Measurements from ENCODE around the gene FLOT1. TPM values are rescaled to one million over a fixed set of nuclear protein-coding genes. Genes with fewer than 3 reads are reported as not detected.
"Not testable (repeated sequence)": the region's sequence is repeated elsewhere in the genome, so short reads cannot be mapped to it uniquely, and the experiment has no call there.

FLOT1 gene
- total RNA-seq, 2 donors from 2014 or later = 219 to 319 TPM

DNA sequence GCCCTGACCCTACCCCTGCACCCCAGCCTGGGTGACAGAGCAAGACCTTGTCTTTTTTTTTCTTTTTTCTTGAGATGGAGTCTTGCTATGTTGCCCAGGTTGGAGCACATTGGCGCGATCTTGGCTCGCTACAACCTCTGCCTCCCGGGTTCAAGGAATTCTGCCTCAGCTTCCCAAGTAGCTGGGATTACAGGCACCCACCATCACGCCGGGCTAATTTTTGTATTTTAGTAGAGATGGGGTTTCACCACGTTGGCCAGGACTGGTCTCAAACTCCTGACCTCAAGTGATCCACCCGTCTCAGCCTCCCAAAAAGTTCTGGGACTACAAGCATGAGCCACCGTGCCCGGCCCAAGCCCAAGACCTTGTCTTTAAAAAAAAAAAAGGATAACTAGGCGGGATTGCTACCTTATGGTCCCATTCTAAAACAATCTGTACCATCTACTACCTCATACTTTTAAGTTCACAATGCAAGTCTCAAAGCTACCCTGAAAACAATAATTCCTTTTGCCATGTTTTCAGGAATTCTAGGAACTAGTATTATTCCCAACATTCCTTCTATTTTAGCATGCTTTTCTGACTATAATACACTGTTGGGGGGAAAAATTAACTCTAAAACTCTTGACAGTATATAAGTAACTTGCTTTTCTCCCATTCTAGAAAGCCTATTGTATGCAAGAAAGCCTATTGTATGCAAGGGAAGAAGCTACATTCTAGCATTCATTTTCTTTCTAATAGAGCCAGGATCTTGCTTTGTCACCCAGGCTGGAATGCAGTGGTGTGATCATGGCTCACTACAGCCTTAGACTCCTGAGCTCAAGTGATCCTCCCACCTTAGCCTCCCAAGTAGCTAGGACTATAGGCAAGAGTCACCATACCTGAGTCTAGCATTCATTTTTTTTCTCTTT, 15.7 kb downstream of the FLOT1 start:
- no peak overlapping the region for H3K4me3 Mint-ChIP-seq
- peaks cover 35% of the 10 kb centered on the region for H3K36me3 Mint-ChIP-seq
- DNase-seq (ENCODE audit: low spot score) (no peak), ATAC-seq (no peak)
- no peaks in the 10 kb centered on the region for H3K27me3 Mint-ChIP-seq
- H3K27ac Mint-ChIP-seq = peak overlapping the region in 1 of 2 donors; percentile 57
- H3K4me1 Mint-ChIP-seq (ENCODE audit: low read depth in 2 of 2) = peaks cover 35 to 45% of the 10 kb centered on the region in 2 donors
- H3K9me3 Mint-ChIP-seq = no peaks in the 10 kb centered on the region

DNA sequence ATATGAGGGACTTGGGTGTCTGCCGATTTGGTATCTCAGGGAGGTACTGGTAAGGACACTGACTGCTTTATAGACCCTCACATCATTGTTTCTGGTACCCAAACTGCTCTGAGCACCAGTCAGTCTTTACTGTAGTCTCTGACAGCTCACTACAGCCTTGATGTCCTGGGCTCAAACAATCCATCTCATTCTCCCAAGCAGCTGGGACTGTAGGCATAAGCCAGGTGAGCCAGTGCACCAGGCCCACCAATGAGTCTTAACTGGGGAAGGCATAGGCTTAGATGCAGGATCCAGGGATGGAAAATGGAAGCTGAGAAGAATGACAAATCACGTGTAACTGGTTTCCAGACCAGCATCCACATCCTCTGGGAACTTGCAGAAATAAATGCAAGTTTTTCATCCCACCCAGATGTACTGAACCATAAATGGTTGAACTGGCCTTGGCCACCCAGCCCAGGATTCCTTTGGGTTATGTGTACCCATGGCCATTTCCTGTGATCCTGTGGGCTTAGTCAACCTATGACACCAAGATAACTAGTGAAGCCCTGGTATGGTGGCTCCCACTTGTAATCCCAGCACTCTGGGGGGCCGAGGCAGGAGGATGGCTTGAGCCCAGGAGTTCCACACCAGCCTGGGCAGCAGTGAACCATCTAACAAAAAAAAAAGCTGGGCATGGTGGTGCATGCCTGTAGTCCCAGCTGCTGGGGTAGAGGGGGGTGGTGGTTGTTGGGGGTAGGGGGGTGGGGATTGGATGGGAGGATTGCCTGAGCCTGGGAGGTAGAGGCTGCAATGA, 16.6 kb downstream of the FLOT1 start:
- no peak for ATAC-seq
- Mint-ChIP-seq H3K27ac (peak overlapping the region in 1 of 2 donors; percentile 98), H3K36me3 (peaks cover 43% of the 10 kb centered on the region), H3K4me1 (ENCODE audit: low read depth in 2 of 2) (peaks cover 39 to 41% of the 10 kb centered on the region in 2 donors), H3K4me3 (no peak overlapping the region), H3K27me3 (no peaks in the 10 kb centered on the region), H3K9me3 (no peaks in the 10 kb centered on the region)
- DNase-seq (ENCODE audit: low spot score) = no peak

- Mint-ChIP-seq H3K9me3 (no peaks in the 10 kb centered on the region), H3K36me3 (peaks cover 50% of the 10 kb centered on the region), H3K27ac (peak overlapping the region; percentile 91 to 98), H3K4me1 (ENCODE audit: low read depth in 2 of 2) (peaks cover 34 to 40% of the 10 kb centered on the region in 2 donors), H3K27me3 (no peaks in the 10 kb centered on the region), H3K4me3 (peak overlapping the region; percentile 92)
- DNase-seq (ENCODE audit: low spot score) = no peak
- no peak for ATAC-seq
These were observed 17.4 kb downstream of the FLOT1 start for GRCh38 chr6:30724906-30725667.

DNA sequence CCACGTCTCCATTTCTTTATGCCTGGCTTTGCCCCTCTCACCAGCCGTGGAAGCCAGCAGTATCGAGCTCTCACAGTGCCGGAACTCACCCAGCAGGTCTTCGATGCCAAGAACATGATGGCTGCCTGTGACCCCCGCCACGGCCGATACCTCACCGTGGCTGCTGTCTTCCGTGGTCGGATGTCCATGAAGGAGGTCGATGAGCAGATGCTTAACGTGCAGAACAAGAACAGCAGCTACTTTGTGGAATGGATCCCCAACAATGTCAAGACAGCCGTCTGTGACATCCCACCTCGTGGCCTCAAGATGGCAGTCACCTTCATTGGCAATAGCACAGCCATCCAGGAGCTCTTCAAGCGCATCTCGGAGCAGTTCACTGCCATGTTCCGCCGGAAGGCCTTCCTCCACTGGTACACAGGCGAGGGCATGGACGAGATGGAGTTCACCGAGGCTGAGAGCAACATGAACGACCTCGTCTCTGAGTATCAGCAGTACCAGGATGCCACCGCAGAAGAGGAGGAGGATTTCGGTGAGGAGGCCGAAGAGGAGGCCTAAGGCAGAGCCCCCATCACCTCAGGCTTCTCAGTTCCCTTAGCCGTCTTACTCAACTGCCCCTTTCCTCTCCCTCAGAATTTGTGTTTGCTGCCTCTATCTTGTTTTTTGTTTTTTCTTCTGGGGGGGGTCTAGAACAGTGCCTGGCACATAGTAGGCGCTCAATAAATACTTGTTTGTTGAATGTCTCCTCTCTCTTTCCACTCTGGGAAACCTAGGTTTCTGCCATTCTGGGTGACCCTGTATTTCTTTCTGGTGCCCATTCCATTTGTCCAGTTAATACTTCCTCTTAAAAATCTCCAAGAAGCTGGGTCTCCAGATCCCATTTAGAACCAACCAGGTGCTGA, 18.4 kb downstream of the FLOT1 start:
- peaks cover 50% of the 10 kb centered on the region for H3K36me3 Mint-ChIP-seq
- H3K9me3 Mint-ChIP-seq; H3K27me3 Mint-ChIP-seq; DNase-seq (ENCODE audit: low spot score); ATAC-seq: not testable (repeated sequence)
- H3K27ac Mint-ChIP-seq = peak overlapping the region; percentile 91 to 98
- peaks cover 41 to 50% of the 10 kb centered on the region in 2 donors for H3K4me1 Mint-ChIP-seq (ENCODE audit: low read depth in 2 of 2)
- peak overlapping the region; percentile 92 for H3K4me3 Mint-ChIP-seq

GRCh38 chr6:30723159-30723842, 19.2 kb downstream of the FLOT1 start:
- not testable (repeated sequence) for DNase-seq (ENCODE audit: low spot score)
- H3K36me3 Mint-ChIP-seq = peaks cover 50% of the 10 kb centered on the region

GRCh38 chr6:30722280-30723112, 20.0 kb downstream of the FLOT1 start:
- H3K36me3 Mint-ChIP-seq = peaks cover 50% of the 10 kb centered on the region
- H3K27ac Mint-ChIP-seq = peak overlapping the region; percentile 91 to 98
- H3K4me1 Mint-ChIP-seq (ENCODE audit: low read depth in 2 of 2) = peaks cover 46 to 54% of the 10 kb centered on the region in 2 donors
- H3K4me3 Mint-ChIP-seq = peak overlapping the region; percentile 92
- H3K9me3 Mint-ChIP-seq = no peaks in the 10 kb centered on the region
- ATAC-seq (no peak), DNase-seq (ENCODE audit: low spot score) (peak; percentile 83)
- H3K27me3 Mint-ChIP-seq = no peaks in the 10 kb centered on the region

More at GRCh38 chr6:30723159-30723842, 19.2 kb downstream of the FLOT1 start:
- not testable (repeated sequence) for H3K9me3 Mint-ChIP-seq, ATAC-seq, H3K27me3 Mint-ChIP-seq
- H3K4me3 Mint-ChIP-seq = peak overlapping the region; percentile 92
- H3K27ac Mint-ChIP-seq = peak overlapping the region; percentile 91 to 98
- H3K4me1 Mint-ChIP-seq (ENCODE audit: low read depth in 2 of 2) = peaks cover 43 to 51% of the 10 kb centered on the region in 2 donors

GRCh38 chr6:30722025-30722279, 20.5 kb downstream of the FLOT1 start:
- H3K36me3 Mint-ChIP-seq = peaks cover 50% of the 10 kb centered on the region
- H3K27me3 Mint-ChIP-seq; DNase-seq (ENCODE audit: low spot score); ATAC-seq; H3K9me3 Mint-ChIP-seq: not testable (repeated sequence)
- H3K4me1 Mint-ChIP-seq (ENCODE audit: low read depth in 2 of 2) = peaks cover 50 to 58% of the 10 kb centered on the region in 2 donors
- H3K4me3 Mint-ChIP-seq = peak overlapping the region; percentile 92
- H3K27ac Mint-ChIP-seq = peak overlapping the region; percentile 91 to 98

GRCh38 chr6:30721198-30722024, 21.1 kb downstream of the FLOT1 start:
- Mint-ChIP-seq H3K36me3 (peaks cover 54% of the 10 kb centered on the region), H3K4me1 (ENCODE audit: low read depth in 2 of 2) (peaks cover 56 to 64% of the 10 kb centered on the region in 2 donors), H3K27ac (peak overlapping the region; percentile 91 to 98), H3K4me3 (peak overlapping the region; percentile 92), H3K9me3 (no peaks in the 10 kb centered on the region), H3K27me3 (no peaks in the 10 kb centered on the region)
- DNase-seq (ENCODE audit: low spot score) (peak; percentile 96), ATAC-seq (peak; percentile 65 to 78)

DNA sequence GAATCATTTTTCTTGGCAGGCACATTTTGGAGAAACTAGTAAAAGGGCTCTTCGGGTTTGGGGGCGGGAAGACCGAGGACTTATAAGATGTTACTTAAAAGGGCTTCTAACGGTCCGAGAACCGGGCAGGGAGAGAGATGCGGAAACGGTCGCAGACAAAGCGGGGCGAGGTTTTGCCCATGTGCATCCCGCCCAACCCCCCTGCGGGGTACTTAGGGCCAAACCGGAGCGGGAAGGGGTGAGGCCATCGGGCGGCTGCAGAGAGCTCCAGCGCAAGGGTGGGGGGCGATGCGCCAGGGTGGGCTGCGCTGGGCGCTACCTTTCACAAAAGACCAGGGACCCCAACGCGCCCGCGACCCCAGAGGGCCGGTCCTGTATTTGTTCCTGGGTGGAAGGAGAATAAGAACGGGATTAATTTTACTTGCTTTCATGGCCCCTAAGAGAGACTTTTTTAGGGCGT, 21.7 kb downstream of the FLOT1 start:
- peak overlapping the region; percentile 91 to 98 for H3K27ac Mint-ChIP-seq
- ATAC-seq (no peak), DNase-seq (ENCODE audit: low spot score) (peak; percentile 79)
- H3K4me1 Mint-ChIP-seq (ENCODE audit: low read depth in 2 of 2) = peaks cover 59 to 70% of the 10 kb centered on the region in 2 donors
- H3K27me3 Mint-ChIP-seq = no peaks in the 10 kb centered on the region
- peaks cover 60% of the 10 kb centered on the region for H3K36me3 Mint-ChIP-seq
- peak overlapping the region; percentile 92 for H3K4me3 Mint-ChIP-seq
- H3K9me3 Mint-ChIP-seq = no peaks in the 10 kb centered on the region

DNA sequence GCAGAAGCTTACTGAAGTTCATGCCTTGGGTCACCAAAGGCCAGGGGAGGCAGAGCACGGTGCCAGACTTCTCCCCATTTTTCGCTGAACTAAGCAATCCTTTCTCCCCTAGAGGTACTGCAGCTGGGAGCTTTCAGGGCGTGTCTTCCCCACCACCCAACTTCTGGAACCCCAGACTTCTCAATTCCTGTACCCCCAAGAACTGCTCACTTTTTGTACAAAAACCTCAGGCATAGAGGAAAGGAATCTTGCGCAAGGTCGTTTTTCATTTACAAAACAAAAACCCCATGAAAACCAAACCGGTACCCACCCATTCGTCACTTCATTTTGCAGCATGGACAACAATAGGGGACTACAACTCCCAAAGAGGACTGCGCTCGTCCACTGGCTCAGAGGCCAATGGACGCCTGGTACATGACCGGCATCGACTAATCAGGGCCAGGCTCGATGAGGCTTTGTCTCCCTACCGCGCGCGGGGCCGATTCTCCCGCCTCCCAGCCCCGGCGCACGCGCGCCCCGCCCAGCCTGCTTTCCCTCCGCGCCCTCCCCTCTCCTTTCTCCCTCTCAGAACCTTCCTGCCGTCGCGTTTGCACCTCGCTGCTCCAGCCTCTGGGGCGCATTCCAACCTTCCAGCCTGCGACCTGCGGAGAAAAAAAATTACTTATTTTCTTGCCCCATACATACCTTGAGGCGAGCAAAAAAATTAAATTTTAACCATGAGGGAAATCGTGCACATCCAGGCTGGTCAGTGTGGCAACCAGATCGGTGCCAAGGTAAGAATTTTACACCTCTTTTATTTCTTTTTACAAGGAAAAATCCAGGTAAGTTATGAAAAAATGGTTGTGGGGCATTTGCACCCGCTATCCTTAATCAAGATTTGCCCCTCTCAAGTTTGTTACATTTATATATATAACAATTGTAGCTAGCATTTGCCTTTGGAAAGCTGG, 22.4 kb downstream of the FLOT1 start, which contains the start of gene TUBB:
Gene TUBB, plus strand, starts transcription at position 562 of the 947 bp plus-strand sequence. Its CDS starts 155 bp downstream, at position 717.
- peak; percentile 78 to 83 for ATAC-seq
- Mint-ChIP-seq H3K27me3 (no peaks in the 10 kb centered on the region), H3K4me1 (ENCODE audit: low read depth in 2 of 2) (peaks cover 59 to 70% of the 10 kb centered on the region in 2 donors), H3K36me3 (peaks cover 57% of the 10 kb centered on the region), H3K9me3 (no peaks in the 10 kb centered on the region), H3K27ac (peak within 1 kb of the TSS; percentile 91 to 98), H3K4me3 (peak within 1 kb of the TSS; percentile 92)
- DNase-seq (ENCODE audit: low spot score) = peak; percentile 97
